GM19463 (cell line): ENCODE results near the gene CPT1C.

ENCODE experiments used
- ATAC-seq: cut with Tn5 transposase; IDR thresholded peaks from one replicate; pipeline ENCODE4 v1.9.1; 2021; ENCODE audit warnings: mild to moderate bottlenecking, moderate library complexity; ENCODE audit not compliant: unreplicated experiment

The CPT1C gene

GRCh38 chr19:49660338-49660961 lies 30.5 kb upstream of the CPT1C start:
- ATAC-seq = no peak

GRCh38 chr19:49662011-49662410 lies 28.9 kb upstream of the CPT1C start:
- ATAC-seq = no peak

GRCh38 chr19:49663224-49663623 lies 27.7 kb upstream of the CPT1C start:
- ATAC-seq = no peak

- ATAC-seq = no peak
Measured at GRCh38 chr19:49664171-49665035, 26.5 kb upstream of the CPT1C start.

- ATAC-seq = no peak
Measured at GRCh38 chr19:49665036-49665350, 25.9 kb upstream of the CPT1C start.

- ATAC-seq = peak; percentile 83
Measured at GRCh38 chr19:49665351-49666119, 25.4 kb upstream of the CPT1C start, which contains the start of the genes BCL2L12 and IRF3. BCL2L12 (plus strand) TSS chr19:49665933; CDS start chr19:49666693, 760 bp downstream. IRF3 (minus strand) TSS chr19:49665857; CDS start chr19:49664838, 1,019 bp downstream.

- ATAC-seq = no peak
Measured at GRCh38 chr19:49666120-49666444, 24.8 kb upstream of the CPT1C start.

GRCh38 chr19:49667473-49667872 lies 23.4 kb upstream of the CPT1C start:
- no peak for ATAC-seq

- ATAC-seq = no peak
Measured at GRCh38 chr19:49669516-49669915, 21.4 kb upstream of the CPT1C start.

GRCh38 chr19:49672131-49672919 lies 18.6 kb upstream of the CPT1C start:
- no peak for ATAC-seq

GRCh38 chr19:49676136-49676783 lies 14.7 kb upstream of the CPT1C start:
- ATAC-seq = no peak

- peak; percentile 66 for ATAC-seq
Measured at GRCh38 chr19:49676784-49677230, 14.1 kb upstream of the CPT1C start.

GRCh38 chr19:49677231-49677900 lies 13.6 kb upstream of the CPT1C start, which contains the start of gene PRMT1:
PRMT1 (plus strand) TSS chr19:49677271; CDS start chr19:49677281, 10 bp downstream.
- ATAC-seq = no peak

GRCh38 chr19:49677901-49678674 lies 12.8 kb upstream of the CPT1C start:
- ATAC-seq = no peak

- no peak for ATAC-seq
Measured at GRCh38 chr19:49678985-49679770, 11.7 kb upstream of the CPT1C start.

- ATAC-seq = no peak
Measured at GRCh38 chr19:49679771-49680413, 11.0 kb upstream of the CPT1C start.
